GM18499 (cell line): Measurements from ENCODE around the gene ACTBL2.
"Not testable (repeated sequence)": the region's sequence is repeated elsewhere in the genome, so short reads cannot be mapped to it uniquely, and the experiment has no call there.

Experiments
- ATAC-seq: cut with Tn5 transposase; IDR thresholded peaks from one replicate; pipeline ENCODE4 v1.9.1; 2021; ENCODE audit warnings: moderate number of reproducible peaks; ENCODE audit not compliant: insufficient read depth, unreplicated experiment

The ACTBL2 gene

GRCh38 chr5:57495285-57496086 is 12.9 kb upstream of the ACTBL2 start:
- no peak for ATAC-seq

GRCh38 chr5:57494104-57495098 is 11.8 kb upstream of the ACTBL2 start:
- ATAC-seq: no peak

- no peak for ATAC-seq
Measured at GRCh38 chr5:57493034-57493433, 10.4 kb upstream of the ACTBL2 start.

GRCh38 chr5:57492632-57493031 is 10.0 kb upstream of the ACTBL2 start:
- ATAC-seq: no peak

GRCh38 chr5:57491369-57491965 is 8.9 kb upstream of the ACTBL2 start:
- ATAC-seq: no peak

GRCh38 chr5:57488215-57488955 is 5.8 kb upstream of the ACTBL2 start:
- no peak for ATAC-seq

GRCh38 chr5:57486027-57486602 is 3.5 kb upstream of the ACTBL2 start:
- ATAC-seq: no peak

GRCh38 chr5:57478826-57479225 is 3.8 kb downstream of the ACTBL2 start:
- ATAC-seq: no peak

GRCh38 chr5:57476601-57477056 is 6.0 kb downstream of the ACTBL2 start:
- ATAC-seq: no peak

GRCh38 chr5:57470339-57470738 is 12.3 kb downstream of the ACTBL2 start:
- no peak for ATAC-seq

GRCh38 chr5:57468481-57469163 is 14.0 kb downstream of the ACTBL2 start:
- ATAC-seq: no peak

- ATAC-seq: no peak
Measured at GRCh38 chr5:57466544-57466943, 16.1 kb downstream of the ACTBL2 start.

GRCh38 chr5:57460056-57460455 is 22.6 kb downstream of the ACTBL2 start:
- ATAC-seq: not testable (repeated sequence)

GRCh38 chr5:57458443-57458842 is 24.2 kb downstream of the ACTBL2 start:
- no peak for ATAC-seq

GRCh38 chr5:57456531-57457135 is 26.0 kb downstream of the ACTBL2 start:
- ATAC-seq: no peak

- ATAC-seq: no peak
Measured at GRCh38 chr5:57455511-57456455, 26.8 kb downstream of the ACTBL2 start.

- no peak for ATAC-seq
Measured at GRCh38 chr5:57454896-57455295, 27.7 kb downstream of the ACTBL2 start.

GRCh38 chr5:57453728-57454127 is 28.9 kb downstream of the ACTBL2 start:
- no peak for ATAC-seq
